ENCODE data around the gene ALDH6A1. TPM values are rescaled to one million over a fixed set of nuclear protein-coding genes. Genes with fewer than 3 reads are reported as not detected.

The ALDH6A1 gene
- total and polyA plus RNA-seq, 12 donors = 11.3 to 129 (median 78.5) TPM

DNA sequence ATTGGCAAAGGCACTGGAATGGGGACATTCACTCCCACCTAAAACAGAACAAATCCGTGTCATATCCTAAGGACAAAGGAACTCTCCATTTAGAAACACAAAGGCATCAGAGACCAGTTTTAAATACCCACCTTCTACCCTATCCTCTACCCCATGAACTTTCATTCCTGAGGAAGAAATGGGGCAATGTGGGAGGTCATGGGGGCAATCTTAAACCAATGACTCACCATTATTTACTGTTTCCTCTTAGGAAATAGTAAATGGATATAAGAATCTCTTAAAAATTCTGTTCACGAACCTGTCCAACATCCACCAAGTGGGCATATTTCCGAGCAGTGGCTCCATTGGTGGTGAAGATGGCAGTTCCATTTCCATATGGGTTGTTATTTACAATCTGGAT lies 19.4 kb downstream of the ALDH6A1 start:
- no peak overlapping the region for H3K27ac ChIP-seq
- H3K4me1 ChIP-seq = no peaks in the 10 kb centered on the region
- intact Hi-C loops (cut with DNase I) = no loop called here
- no peak overlapping the region for H3K4me3 ChIP-seq
- H3K27me3 ChIP-seq = no peaks in the 10 kb centered on the region
- no peak for ATAC-seq
- no peak for DNase-seq
- 88 to 93% methylated on average over 3 of the region's 3 CpGs for WGBS, 2 donors
- TF ChIP-seq, protein P1, sequence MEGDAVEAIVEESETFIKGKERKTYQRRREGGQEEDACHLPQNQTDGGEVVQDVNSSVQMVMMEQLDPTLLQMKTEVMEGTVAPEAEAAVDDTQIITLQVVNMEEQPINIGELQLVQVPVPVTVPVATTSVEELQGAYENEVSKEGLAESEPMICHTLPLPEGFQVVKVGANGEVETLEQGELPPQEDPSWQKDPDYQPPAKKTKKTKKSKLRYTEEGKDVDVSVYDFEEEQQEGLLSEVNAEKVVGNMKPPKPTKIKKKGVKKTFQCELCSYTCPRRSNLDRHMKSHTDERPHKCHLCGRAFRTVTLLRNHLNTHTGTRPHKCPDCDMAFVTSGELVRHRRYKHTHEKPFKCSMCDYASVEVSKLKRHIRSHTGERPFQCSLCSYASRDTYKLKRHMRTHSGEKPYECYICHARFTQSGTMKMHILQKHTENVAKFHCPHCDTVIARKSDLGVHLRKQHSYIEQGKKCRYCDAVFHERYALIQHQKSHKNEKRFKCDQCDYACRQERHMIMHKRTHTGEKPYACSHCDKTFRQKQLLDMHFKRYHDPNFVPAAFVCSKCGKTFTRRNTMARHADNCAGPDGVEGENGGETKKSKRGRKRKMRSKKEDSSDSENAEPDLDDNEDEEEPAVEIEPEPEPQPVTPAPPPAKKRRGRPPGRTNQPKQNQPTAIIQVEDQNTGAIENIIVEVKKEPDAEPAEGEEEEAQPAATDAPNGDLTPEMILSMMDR (IDR thresholded peaks at IDR 0.05) = no peak
- H3K9me3 ChIP-seq = no peaks in the 10 kb centered on the region
- peaks cover 0 to 99% (median 72%) of the 10 kb centered on the region in 9 donors for H3K36me3 ChIP-seq

DNA sequence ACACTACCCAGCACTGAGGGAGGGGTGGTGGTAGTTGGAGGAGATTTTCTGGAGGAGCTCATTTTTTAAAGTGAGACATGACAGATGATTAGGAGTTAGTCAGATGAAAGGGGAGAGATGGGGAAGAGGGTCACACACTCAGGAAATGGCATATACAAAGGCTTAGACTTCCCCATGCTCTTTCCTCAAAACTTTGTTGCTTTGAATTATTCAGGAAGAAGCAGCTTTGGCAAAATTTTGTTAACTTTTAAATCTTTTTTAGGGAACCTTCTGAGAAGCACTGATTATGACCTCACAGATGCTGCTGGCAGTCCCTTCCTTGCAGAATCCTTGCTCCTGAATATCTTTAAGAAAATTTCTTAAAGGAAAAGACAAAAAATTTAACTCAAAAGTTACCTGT lies 19.8 kb downstream of the ALDH6A1 start:
- Histone ChIP-seq H3K27me3 (no peaks in the 10 kb centered on the region), H3K36me3 (peaks cover 0 to 99% (median 74%) of the 10 kb centered on the region in 9 donors), H3K9me3 (no peaks in the 10 kb centered on the region), H3K27ac (no peak overlapping the region), H3K4me1 (no peaks in the 10 kb centered on the region), H3K4me3 (no peak overlapping the region)
- TF ChIP-seq, protein P1 (IDR thresholded peaks at IDR 0.05) = no peak
- DNase-seq (no peak), ATAC-seq (no peak)
- intact Hi-C loops (cut with DNase I) = no loop called here

DNA sequence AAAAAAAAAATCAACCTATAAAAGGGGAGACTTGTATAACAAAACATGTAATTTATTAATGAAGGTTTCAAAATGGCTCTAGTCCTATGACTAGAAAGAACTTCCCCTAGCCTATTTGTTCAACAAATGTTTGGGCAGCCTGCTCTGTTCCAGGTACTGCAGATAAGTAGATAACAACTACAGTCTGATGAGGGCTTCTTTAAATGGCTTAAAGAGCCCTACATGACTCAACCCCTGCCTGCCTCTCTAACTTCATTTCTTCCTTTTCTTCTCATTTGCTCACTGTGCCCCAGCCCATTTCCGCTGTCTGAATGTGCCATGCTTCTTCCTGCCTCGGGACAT lies 21.5 kb downstream of the ALDH6A1 start:
- intact Hi-C loops (cut with DNase I) = no loop called here
- TF ChIP-seq, protein P1 (IDR thresholded peaks at IDR 0.05) = no peak
- DNase-seq (no peak), ATAC-seq (no peak)
- H3K9me3 ChIP-seq = no peaks in the 10 kb centered on the region
- H3K4me3 ChIP-seq = no peak overlapping the region
- H3K36me3 ChIP-seq = peaks cover 0 to 100% (median 74%) of the 10 kb centered on the region in 9 donors
- WGBS, 2 donors = 94 to 96% methylated on average over 2 of the region's 2 CpGs
- no peak overlapping the region for H3K27ac ChIP-seq
- H3K4me1 ChIP-seq = no peaks in the 10 kb centered on the region
- no peaks in the 10 kb centered on the region for H3K27me3 ChIP-seq

DNA sequence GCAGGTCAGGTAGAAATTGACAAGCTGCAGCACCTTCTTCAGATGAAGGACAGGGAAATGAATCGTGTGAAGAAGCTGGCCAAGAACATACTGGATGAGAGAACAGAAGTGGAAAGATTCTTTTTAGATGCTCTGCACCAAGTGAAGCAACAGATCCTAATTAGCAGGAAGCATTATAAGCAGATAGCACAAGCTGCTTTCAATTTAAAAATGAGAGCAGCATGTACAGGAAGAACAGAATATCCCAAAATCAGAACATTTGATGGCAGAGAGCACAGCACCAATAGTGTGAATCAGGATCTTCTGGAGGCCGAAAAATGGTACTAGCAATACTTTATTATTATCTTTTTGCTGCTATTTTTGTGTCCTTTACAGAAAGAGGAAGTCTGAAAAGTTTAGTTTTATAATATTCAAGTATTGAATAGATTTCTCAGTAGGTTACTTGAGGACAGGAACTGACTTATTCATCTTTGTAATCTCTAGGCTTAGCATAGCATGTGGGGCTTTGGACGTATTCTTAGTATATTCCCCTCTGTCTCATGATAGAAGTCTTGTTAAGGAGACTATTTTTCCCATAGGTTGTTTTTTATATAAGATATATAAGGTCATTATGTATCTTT lies 34.3 kb downstream of the ALDH6A1 start:
- Histone ChIP-seq H3K36me3 (peaks cover 0 to 34% (median 4%) of the 10 kb centered on the region in 9 donors), H3K4me3 (no peak overlapping the region), H3K27me3 (no peaks in the 10 kb centered on the region), H3K27ac (no peak overlapping the region), H3K4me1 (no peaks in the 10 kb centered on the region), H3K9me3 (no peaks in the 10 kb centered on the region)
- DNase-seq (no peak), ATAC-seq (no peak)
- TF ChIP-seq, protein P1 (IDR thresholded peaks at IDR 0.05) = no peak
- 74 to 83% methylated on average over 3 of the region's 3 CpGs for WGBS, 2 donors
- intact Hi-C loops (cut with DNase I) = no loop called here
